ENCODE data around the gene PITRM1.
"Not testable (repeated sequence)": the region's sequence is repeated elsewhere in the genome, so short reads cannot be mapped to it uniquely, and the experiment has no call there.

PITRM1 gene

DNA sequence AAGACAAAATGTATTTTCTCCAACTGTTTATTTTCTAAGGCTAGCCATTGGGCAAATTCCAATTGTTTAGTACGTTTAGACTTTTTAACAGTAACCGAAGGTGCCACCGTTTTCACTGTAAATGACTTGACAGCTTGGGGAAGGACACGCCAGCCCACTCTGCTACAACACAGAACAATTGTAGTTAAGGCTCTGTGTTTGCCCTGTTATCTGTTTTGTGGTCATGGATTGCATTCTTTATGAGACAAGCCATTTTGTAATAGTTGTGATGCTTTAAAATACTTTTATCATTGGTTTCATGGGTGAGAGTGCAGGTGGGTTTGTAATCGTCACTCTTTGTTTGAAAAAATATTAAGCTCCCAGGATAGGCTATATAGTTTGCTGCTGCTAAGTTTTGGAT lies 6.6 kb upstream of the PITRM1 start:
- H3K36me3 ChIP-seq: no peaks in the 10 kb centered on the region
- no peaks in the 10 kb centered on the region for H3K4me1 ChIP-seq
- TF ChIP-seq, protein P1, sequence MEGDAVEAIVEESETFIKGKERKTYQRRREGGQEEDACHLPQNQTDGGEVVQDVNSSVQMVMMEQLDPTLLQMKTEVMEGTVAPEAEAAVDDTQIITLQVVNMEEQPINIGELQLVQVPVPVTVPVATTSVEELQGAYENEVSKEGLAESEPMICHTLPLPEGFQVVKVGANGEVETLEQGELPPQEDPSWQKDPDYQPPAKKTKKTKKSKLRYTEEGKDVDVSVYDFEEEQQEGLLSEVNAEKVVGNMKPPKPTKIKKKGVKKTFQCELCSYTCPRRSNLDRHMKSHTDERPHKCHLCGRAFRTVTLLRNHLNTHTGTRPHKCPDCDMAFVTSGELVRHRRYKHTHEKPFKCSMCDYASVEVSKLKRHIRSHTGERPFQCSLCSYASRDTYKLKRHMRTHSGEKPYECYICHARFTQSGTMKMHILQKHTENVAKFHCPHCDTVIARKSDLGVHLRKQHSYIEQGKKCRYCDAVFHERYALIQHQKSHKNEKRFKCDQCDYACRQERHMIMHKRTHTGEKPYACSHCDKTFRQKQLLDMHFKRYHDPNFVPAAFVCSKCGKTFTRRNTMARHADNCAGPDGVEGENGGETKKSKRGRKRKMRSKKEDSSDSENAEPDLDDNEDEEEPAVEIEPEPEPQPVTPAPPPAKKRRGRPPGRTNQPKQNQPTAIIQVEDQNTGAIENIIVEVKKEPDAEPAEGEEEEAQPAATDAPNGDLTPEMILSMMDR (IDR thresholded peaks at IDR 0.05): no peak
- H3K9me3 ChIP-seq: no peaks in the 10 kb centered on the region
- DNase-seq: no peak
- H3K27ac ChIP-seq: no peak overlapping the region
- H3K4me3 ChIP-seq: no peak overlapping the region
- intact Hi-C loops (cut with DNase I; ENCODE audit: low total_unique reads): no loop called here
- no peaks in the 10 kb centered on the region for H3K27me3 ChIP-seq

DNA sequence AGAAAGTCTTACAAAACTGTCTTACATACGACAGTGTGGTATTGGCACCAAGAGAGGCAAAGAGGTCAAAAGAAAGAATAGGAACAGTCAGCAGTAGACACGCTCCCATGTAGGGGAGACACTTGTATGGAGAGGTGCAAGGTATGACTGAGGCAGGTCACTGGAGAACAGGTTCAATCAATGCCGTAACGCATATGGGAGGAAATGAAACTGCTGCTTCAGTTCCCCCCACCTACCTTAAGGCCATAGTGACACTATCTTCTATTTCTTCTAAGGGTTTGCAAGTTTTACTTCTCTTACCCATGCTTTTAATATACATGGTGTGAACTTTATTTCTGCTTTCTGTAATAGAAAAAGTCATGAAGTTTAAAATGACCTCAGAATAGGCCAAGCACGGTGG lies 5.5 kb upstream of the PITRM1 start:
- Histone ChIP-seq H3K4me1 (peaks cover 0 to 5% (median 3%) of the 10 kb centered on the region in 4 donors), H3K9me3 (no peaks in the 10 kb centered on the region), H3K27me3 (no peaks in the 10 kb centered on the region), H3K4me3 (no peak overlapping the region), H3K27ac (no peak overlapping the region), H3K36me3 (no peaks in the 10 kb centered on the region)
- no peak for DNase-seq
- TF ChIP-seq, protein P1 (IDR thresholded peaks at IDR 0.05): no peak
- intact Hi-C loops (cut with DNase I; ENCODE audit: low total_unique reads): no loop called here

DNA sequence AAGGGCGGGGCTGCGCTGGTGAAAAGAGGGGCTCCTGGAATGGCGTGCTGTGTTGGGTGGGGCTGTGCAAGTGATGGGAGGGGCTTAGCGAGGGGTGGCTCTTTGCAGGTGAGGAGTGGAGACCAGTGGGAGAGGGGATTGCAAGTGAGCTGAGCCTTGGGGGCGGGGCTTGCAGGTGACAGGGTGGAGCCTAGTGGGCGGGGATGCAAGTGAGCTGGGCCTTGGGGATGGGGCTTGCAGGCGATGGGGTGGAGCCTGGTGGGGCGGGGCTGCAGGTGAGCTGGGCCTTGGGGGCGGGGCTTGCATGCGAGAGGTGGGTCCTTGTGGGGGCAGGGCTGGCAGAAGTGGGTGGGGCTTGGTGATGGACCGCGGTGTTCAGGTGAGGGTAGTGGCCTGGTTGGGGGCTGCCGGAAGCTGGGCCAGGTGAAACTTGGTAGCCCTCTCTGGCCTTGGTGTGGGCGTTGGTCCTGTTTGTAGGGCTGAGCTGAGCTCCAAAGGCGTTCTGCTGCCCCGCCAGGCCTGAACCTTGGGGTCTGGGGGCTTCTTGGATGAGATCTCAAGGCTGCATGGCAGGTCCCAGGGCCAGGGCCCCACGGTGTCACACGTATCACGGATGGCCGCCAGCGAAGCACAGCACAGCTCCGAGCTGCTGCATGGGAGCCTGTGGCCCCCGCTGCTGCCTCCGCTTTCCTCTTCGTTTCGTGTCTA lies 743 bp upstream of the PITRM1 start:
- no peaks in the 10 kb centered on the region for H3K27me3 ChIP-seq
- H3K4me3 ChIP-seq: peak overlapping the region; percentile 79 to 85
- H3K4me1 ChIP-seq: peaks cover 0 to 20% (median 18%) of the 10 kb centered on the region in 4 donors
- no peaks in the 10 kb centered on the region for H3K9me3 ChIP-seq
- peak overlapping the region in 1 of 2 donors; percentile 93 for H3K27ac ChIP-seq
- intact Hi-C loops (cut with DNase I; ENCODE audit: low total_unique reads): no loop called here
- no peak for DNase-seq
- TF ChIP-seq, protein P1 (IDR thresholded peaks at IDR 0.05): no peak
- H3K36me3 ChIP-seq: peaks cover 14 to 17% (median 17%) of the 10 kb centered on the region in 3 donors

DNA sequence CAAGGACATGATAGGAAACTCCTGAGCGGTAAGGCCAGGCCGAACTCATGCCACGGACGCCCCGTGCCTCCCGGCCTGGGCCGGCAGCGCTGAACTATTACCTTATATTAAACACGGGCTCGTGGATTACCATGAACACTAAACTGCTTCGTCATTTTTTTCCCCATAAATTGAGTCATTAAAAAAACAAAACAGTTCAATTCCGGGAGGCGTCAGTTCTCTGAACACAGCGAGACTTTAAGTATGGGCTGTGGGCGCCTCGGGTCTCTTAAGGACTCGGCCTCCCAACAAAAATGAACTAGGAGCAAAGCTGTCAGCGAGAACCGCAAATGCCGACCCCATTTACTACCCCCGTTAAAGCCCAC lies 519 bp downstream of the PITRM1 start:
- Histone ChIP-seq H3K4me3 (peak overlapping the region; percentile 79 to 85), H3K9me3 (no peaks in the 10 kb centered on the region), H3K27ac (peak overlapping the region; percentile 92 to 93), H3K27me3 (no peaks in the 10 kb centered on the region), H3K4me1 (peaks cover 0 to 20% (median 18%) of the 10 kb centered on the region in 4 donors), H3K36me3 (peaks cover 26 to 30% (median 30%) of the 10 kb centered on the region in 3 donors)
- intact Hi-C loops (cut with DNase I; ENCODE audit: low total_unique reads): no loop called here
- TF ChIP-seq, protein P1 (IDR thresholded peaks at IDR 0.05): no peak
- DNase-seq: no peak

DNA sequence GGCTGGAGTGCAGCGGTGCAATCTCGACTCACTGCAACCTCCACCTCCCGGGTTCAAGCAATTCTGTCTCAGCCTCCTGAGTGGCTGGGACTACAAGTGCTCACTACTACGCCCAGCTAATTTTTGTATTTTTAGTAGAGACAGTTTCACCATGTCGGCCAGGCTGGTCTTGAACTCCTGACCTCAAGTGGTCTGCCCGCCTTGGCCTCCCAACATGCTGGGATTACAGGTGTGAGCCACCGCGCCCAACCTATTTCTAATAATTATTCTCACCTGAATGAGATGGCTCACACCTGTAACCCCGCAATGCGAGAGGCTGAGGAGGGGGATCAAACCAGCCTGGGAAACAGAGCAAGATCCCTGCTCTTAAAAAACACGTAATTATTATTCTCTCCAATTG lies 1.1 kb downstream of the PITRM1 start:
- Histone ChIP-seq H3K4me1 (peaks cover 0 to 20% (median 18%) of the 10 kb centered on the region in 4 donors), H3K36me3 (peaks cover 32 to 36% (median 36%) of the 10 kb centered on the region in 3 donors), H3K4me3 (peak overlapping the region; percentile 79 to 85), H3K27ac (peak overlapping the region; percentile 92 to 93)
- H3K9me3 ChIP-seq; DNase-seq; intact Hi-C loops (cut with DNase I; ENCODE audit: low total_unique reads); H3K27me3 ChIP-seq: not testable (repeated sequence)

DNA sequence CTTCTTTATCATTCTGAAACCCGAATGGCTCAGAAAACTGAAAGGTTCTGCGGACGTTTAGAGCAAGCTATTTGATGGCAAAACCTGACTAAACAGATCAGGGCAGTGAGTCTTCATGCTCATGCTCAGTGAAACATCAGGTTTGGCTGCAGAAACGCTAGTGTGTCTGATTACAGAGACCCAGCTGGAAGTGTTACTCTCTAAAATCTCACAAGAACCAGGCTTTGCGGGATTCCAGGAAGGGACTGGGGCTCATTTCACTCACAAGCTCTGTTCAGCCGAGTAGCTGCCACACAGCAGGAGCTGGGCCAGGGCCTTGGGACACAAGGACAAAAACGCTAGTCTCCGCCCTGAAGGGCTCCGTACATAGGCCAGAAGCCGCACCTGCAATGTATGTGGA lies 2.9 kb downstream of the PITRM1 start:
- peaks cover 50 to 54% (median 54%) of the 10 kb centered on the region in 3 donors for H3K36me3 ChIP-seq
- no peak for DNase-seq
- H3K4me3 ChIP-seq: no peak overlapping the region
- H3K4me1 ChIP-seq: peaks cover 0 to 20% (median 18%) of the 10 kb centered on the region in 4 donors
- no peaks in the 10 kb centered on the region for H3K27me3 ChIP-seq
- H3K27ac ChIP-seq: no peak overlapping the region
- H3K9me3 ChIP-seq: no peaks in the 10 kb centered on the region
- intact Hi-C loops (cut with DNase I; ENCODE audit: low total_unique reads): no loop called here
- TF ChIP-seq, protein P1 (IDR thresholded peaks at IDR 0.05): no peak
